HUES64 (cell line): ENCODE measurements around the gene R3HDML. TPM values are rescaled to one million over a fixed set of nuclear protein-coding genes. Genes with fewer than 3 reads are reported as not detected.
"Not testable (repeated sequence)": the region's sequence is repeated elsewhere in the genome, so short reads cannot be mapped to it uniquely, and the experiment has no call there.

Source experiments
- H3K27ac ChIP-seq: 2 replicates; pipeline ENCODE4 v1.7.0; 2013; ENCODE audit warnings: low read depth, low read length, inconsistent platforms
- H3K27me3 ChIP-seq: 2 replicates; pipeline ENCODE4 v1.6.1; 2013; ENCODE audit warnings: mild to moderate bottlenecking, low read length; ENCODE audit not compliant: insufficient read depth
- H3K36me3 ChIP-seq: 2 replicates; pipeline ENCODE4 v1.6.1; 2013; ENCODE audit warnings: mild to moderate bottlenecking, low read length; ENCODE audit not compliant: insufficient read depth
- H3K4me1 ChIP-seq: 2 replicates; pipeline ENCODE4 v1.6.1; 2013; ENCODE audit warnings: mild to moderate bottlenecking, low read length, moderate library complexity; ENCODE audit not compliant: insufficient read depth
- H3K4me3 ChIP-seq: 2 replicates; pipeline ENCODE4 v1.5.1; 2013; ENCODE audit warnings: mild to moderate bottlenecking, low read length, moderate library complexity
- H3K9ac ChIP-seq: 2 replicates; pipeline ENCODE4 v1.6.1; 2013; ENCODE audit warnings: mild to moderate bottlenecking, low read depth, low read length
- H3K9me3 ChIP-seq: 2 replicates; pipeline ENCODE4 v1.6.1; 2013; ENCODE audit warnings: low read depth, low read length; ENCODE audit not compliant: insufficient read depth
- WGBS: fragments of 150-250, 120-280 bp; methylation state at CpG from one replicate; pipeline ENCODE4 v1.1.7; 2013; ENCODE audit warnings: missing lambda C conversion rate; 5-methylcytosine and 5-hydroxymethylcytosine counted together
- polyA plus RNA-seq, 2 experiments: library from polyadenylated mRNA; stranded (reverse); fragments of 50-300 nt; gene quantifications; one replicate each; pipeline ENCODE4 v1.2.3, GENCODE V29; 2013

Gene R3HDML, protein sequence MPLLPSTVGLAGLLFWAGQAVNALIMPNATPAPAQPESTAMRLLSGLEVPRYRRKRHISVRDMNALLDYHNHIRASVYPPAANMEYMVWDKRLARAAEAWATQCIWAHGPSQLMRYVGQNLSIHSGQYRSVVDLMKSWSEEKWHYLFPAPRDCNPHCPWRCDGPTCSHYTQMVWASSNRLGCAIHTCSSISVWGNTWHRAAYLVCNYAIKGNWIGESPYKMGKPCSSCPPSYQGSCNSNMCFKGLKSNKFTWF
- polyA plus RNA-seq (2013, experiment 1 of 2) = not detected
- not detected for polyA plus RNA-seq (2013, experiment 2 of 2)

GRCh38 chr20:44336725-44337380 lies at the start of gene R3HDML:
Gene R3HDML, plus strand, starts transcription at chr20:44337043. Its CDS starts 115 bp downstream, at chr20:44337158.
- H3K9me3 ChIP-seq = no peaks in the 10 kb centered on the region
- no peaks in the 10 kb centered on the region; the same call in 1 of the 2 replicates for H3K27me3 ChIP-seq
- H3K4me1 ChIP-seq = peaks cover 7% of the 10 kb centered on the region
- 87% methylated on average over 16 of the region's 16 CpGs for whole genome bisulfite sequencing
- H3K36me3 ChIP-seq = no peaks in the 10 kb centered on the region
- H3K27ac ChIP-seq = no peak within 1 kb of the TSS
- H3K4me3 ChIP-seq = peak within 1 kb of the TSS; percentile 22
- peak within 1 kb of the TSS; percentile 41; the same call in 1 of the 2 replicates for H3K9ac ChIP-seq

DNA sequence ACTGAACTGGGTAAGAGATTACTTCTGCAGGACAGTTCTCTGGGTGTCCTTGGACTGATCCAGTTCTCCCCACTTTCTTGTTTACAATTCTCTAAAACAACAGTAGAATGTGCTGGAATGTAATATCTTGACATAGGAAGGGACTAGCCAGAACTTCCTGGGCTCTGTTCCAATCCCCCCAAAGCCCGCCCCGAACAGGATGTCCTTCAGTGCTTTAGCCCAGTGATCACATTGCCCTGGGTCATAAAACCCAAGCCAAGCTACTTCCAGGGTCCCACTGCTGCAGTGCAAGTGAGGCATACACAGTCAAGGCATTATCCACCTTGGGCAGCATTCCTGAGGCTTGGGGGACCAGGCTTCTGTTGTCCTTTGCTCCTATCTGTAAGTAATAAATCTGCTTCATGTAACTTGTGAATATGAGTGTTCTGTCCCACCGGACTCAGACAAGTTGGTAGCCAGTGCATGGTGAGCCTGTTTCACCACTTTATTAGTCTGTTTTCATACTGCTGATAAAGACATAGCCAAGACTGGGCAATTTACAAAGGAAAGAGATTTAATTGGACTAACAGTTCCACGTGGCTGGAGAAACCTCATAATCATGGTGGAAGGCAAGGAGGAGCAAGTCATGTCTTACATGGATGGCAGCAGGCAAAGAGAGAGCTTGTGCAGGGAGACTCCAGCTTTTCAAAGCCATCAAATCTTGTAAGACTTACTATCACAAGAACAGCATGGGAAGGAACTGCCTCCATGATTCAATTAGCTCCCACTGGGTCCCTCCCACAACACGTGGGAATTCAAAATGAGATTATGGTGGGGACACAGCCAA lies 49.4 kb upstream of the R3HDML start:
- H3K9ac ChIP-seq = no peak overlapping the region
- no peak overlapping the region for H3K4me3 ChIP-seq
- no peaks in the 10 kb centered on the region for H3K27me3 ChIP-seq
- no peaks in the 10 kb centered on the region; the same call in 1 of the 2 replicates for H3K9me3 ChIP-seq
- no peaks in the 10 kb centered on the region for H3K36me3 ChIP-seq
- H3K27ac ChIP-seq = no peak overlapping the region
- 81% methylated on average over 5 of the region's 5 CpGs for WGBS
- H3K4me1 ChIP-seq = no peaks in the 10 kb centered on the region

GRCh38 chr20:44288252-44288651 lies 48.6 kb upstream of the R3HDML start:
- no peaks in the 10 kb centered on the region; the same call in 1 of the 2 replicates for H3K9me3 ChIP-seq
- no peaks in the 10 kb centered on the region for H3K36me3 ChIP-seq
- no peaks in the 10 kb centered on the region for H3K4me1 ChIP-seq
- no peak overlapping the region for H3K27ac ChIP-seq
- 96% methylated on average over 3 of the region's 3 CpGs for WGBS
- H3K4me3 ChIP-seq = no peak overlapping the region
- no peaks in the 10 kb centered on the region for H3K27me3 ChIP-seq
- H3K9ac ChIP-seq = no peak overlapping the region

GRCh38 chr20:44291754-44292153 lies 45.1 kb upstream of the R3HDML start:
- 93% methylated on average over 7 of the region's 7 CpGs for WGBS
- Histone ChIP-seq H3K9me3 (no peaks in the 10 kb centered on the region; the same call in 1 of the 2 replicates), H3K27me3 (no peaks in the 10 kb centered on the region), H3K4me1 (no peaks in the 10 kb centered on the region), H3K27ac (no peak overlapping the region), H3K9ac (no peak overlapping the region), H3K4me3 (no peak overlapping the region), H3K36me3 (no peaks in the 10 kb centered on the region)

GRCh38 chr20:44296011-44296410 lies 40.8 kb upstream of the R3HDML start:
- H3K4me1 ChIP-seq = no peaks in the 10 kb centered on the region
- H3K9ac ChIP-seq = no peak overlapping the region
- H3K27ac ChIP-seq = no peak overlapping the region
- WGBS = 83% methylated on average over 6 of the region's 7 CpGs
- no peak overlapping the region for H3K4me3 ChIP-seq
- no peaks in the 10 kb centered on the region for H3K36me3 ChIP-seq
- H3K9me3 ChIP-seq = no peaks in the 10 kb centered on the region
- H3K27me3 ChIP-seq = no peaks in the 10 kb centered on the region

- WGBS = 90% methylated on average over 4 of the region's 4 CpGs
Observed at GRCh38 chr20:44297721-44298120, 39.1 kb upstream of the R3HDML start.

DNA sequence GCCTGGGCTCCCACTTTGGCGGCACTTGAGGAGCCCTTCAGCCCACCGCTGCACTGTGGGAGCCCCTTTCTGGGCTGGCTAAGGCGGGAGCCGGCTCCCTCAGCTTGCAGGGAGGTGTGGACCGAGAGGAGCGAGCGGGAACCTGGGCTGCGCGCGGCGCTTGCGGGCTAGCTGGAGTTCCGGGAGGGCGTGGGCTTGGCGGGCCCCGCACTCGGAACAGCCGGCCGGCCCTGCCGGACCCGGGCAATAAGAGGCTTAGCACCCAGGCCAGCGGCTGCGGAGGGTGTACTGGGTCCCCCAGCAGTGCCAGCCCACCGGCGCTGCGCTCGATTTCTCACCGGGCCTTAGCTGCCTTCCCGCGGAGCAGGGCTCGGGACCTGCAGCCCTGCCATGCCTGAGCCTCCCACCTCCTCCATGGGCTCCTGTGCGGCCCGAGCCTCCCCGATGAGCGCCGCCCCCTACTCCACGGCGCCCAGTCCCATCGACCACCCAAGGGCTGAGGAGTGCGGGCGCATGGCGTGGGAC lies 37.8 kb upstream of the R3HDML start:
- 96% methylated on average over 42 of the region's 42 CpGs for WGBS
- H3K27me3 ChIP-seq, H3K36me3 ChIP-seq, H3K27ac ChIP-seq, H3K9ac ChIP-seq, H3K4me1 ChIP-seq, H3K9me3 ChIP-seq, H3K4me3 ChIP-seq: not testable (repeated sequence)

More at GRCh38 chr20:44297721-44298120, 39.1 kb upstream of the R3HDML start:
- Histone ChIP-seq H3K4me1 (no peaks in the 10 kb centered on the region), H3K36me3 (no peaks in the 10 kb centered on the region), H3K27ac (no peak overlapping the region), H3K9me3 (no peaks in the 10 kb centered on the region), H3K27me3 (no peaks in the 10 kb centered on the region), H3K4me3 (no peak overlapping the region), H3K9ac (no peak overlapping the region)

GRCh38 chr20:44301285-44301684 lies 35.6 kb upstream of the R3HDML start:
- Histone ChIP-seq H3K4me3 (no peak overlapping the region), H3K9me3 (no peaks in the 10 kb centered on the region), H3K9ac (no peak overlapping the region), H3K27me3 (no peaks in the 10 kb centered on the region), H3K27ac (no peak overlapping the region), H3K4me1 (no peaks in the 10 kb centered on the region), H3K36me3 (no peaks in the 10 kb centered on the region)

GRCh38 chr20:44302026-44302669 lies 34.7 kb upstream of the R3HDML start:
- no peak overlapping the region for H3K9ac ChIP-seq
- WGBS = 78% methylated on average over 5 of the region's 5 CpGs
- no peaks in the 10 kb centered on the region for H3K27me3 ChIP-seq
- H3K9me3 ChIP-seq = no peaks in the 10 kb centered on the region
- H3K4me1 ChIP-seq = no peaks in the 10 kb centered on the region
- no peak overlapping the region for H3K27ac ChIP-seq
- H3K4me3 ChIP-seq = no peak overlapping the region
- no peaks in the 10 kb centered on the region for H3K36me3 ChIP-seq

DNA sequence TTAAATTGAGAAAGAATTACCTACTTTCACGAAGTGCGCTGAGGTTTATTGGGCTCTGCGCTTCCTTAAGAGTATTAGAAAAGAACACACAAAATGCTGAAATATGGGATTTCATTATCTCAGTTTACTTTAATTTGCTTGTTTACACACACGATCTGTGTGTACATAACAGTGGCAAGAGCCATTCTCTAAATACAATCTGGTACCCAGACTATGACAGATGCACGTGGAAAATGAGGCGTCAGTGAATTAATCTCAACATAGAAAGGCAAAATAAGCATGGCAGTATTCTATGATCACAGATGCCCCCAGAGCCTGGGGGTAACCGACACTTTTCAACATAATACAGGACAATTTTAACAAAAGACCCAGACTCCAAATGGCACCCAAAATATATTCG lies 34.1 kb upstream of the R3HDML start:
- no peak overlapping the region for H3K4me3 ChIP-seq
- no peaks in the 10 kb centered on the region for H3K27me3 ChIP-seq
- 96% methylated on average over 8 of the region's 8 CpGs for whole genome bisulfite sequencing
- H3K9me3 ChIP-seq = no peaks in the 10 kb centered on the region
- no peak overlapping the region for H3K27ac ChIP-seq
- no peak overlapping the region for H3K9ac ChIP-seq
- no peaks in the 10 kb centered on the region for H3K36me3 ChIP-seq
- no peaks in the 10 kb centered on the region for H3K4me1 ChIP-seq
